GM21786 (cell line): ENCODE data around the gene NAA25.
A peak's percentile ranks its signal among the peaks of the same experiment; 100 is the strongest.

Experiments used
- ATAC-seq: cut with Tn5 transposase; IDR thresholded peaks from one replicate; pipeline ENCODE4 v1.9.1; 2021; ENCODE audit not compliant: unreplicated experiment

NAA25 gene

GRCh38 chr12:112108202-112109079 lies at the start of gene NAA25:
NAA25 (minus strand) TSS chr12:112108783; CDS start chr12:112108773, 10 bp downstream.
- peak; percentile 63 for ATAC-seq

DNA sequence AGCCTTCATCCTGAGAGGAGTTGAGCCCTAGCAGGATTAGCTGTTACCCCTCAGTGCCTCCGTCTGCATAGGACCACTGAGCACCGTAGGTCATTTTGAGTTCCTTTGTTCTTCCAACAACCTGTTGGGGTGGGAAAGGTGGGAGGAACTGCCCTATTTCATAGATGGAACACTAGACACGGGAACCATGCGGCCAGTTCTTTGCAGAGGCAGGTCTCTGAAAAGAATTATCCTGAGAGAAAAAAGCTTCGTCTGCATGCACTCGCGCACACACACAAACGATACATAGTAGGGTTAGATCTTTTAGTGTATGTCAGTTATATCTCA lies 45.3 kb upstream of the NAA25 start:
- ATAC-seq: no peak

DNA sequence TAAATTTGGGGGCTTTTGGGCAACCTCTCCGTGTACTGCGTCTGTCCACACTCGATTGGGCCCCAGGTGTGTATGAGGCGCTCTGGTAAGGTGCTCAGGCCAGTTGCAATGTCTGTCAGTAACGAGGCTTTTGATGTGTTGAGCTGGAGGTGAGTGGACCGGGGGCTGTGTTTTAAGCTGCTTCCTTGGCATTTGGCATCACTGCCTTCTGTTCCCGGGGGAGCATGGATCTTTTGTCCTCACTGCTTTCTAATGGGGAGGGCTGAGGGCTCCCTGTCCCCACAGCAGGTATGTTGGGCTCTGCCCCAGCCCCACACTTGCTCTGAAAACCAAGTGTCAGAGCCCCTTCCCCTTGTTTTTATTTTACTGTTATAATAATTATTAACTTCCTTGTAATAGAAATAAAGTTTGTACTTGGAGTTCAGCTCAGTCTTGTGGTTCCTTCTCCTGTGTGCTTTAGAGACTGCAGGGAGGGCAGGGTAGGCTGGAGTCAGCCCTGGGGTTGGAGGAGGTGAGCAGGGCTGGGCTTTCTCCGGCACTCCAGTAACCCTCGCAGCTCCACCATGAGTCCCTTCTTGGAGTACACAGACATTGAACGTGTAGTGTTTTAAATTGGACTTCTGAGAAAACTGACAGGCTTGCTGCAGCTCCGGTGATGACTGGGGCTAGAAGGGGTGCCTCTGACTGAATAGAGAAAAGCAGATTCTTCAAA lies 44.8 kb upstream of the NAA25 start:
- no peak for ATAC-seq

DNA sequence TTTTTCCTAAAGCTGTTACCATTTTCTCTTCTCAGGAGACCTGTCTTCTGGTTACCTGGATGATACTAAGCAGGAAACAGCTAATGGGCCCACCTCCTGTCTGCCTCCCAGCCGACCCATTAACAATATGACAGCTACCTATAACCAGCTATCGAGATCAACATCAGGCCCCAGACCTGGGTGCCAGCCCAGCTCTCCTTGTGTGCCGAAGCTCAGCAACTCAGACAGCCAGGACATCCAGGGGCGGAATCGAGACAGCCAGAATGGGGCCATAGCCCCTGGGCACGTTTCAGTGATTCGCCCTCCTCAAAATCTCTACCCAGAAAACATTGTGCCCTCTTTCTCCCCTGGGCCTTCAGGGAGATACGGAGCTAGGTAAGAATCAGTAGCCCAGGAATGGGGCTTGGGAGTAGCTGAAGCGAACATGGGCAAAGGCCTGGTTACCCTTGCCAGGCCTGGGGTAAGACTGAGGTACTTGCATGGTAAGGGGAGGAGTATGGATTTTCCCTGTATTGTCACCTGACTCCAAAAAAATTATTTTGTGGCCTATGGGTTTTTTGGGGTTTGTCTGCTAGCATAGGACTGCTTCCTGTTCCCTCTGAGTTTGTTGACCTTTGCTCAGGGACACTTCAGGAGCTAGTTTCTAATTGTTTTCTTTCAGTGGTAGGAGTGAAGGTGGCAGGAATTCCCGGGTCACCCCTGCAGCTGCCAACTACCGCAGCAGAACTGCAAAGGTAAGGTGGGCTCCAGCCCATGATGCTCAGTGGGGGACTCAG lies 43.4 kb upstream of the NAA25 start:
- ATAC-seq: no peak

- ATAC-seq: no peak
Measured at GRCh38 chr12:112149596-112149995, 41.0 kb upstream of the NAA25 start.

- ATAC-seq: no peak
Measured at GRCh38 chr12:112148031-112148513, 39.5 kb upstream of the NAA25 start.

DNA sequence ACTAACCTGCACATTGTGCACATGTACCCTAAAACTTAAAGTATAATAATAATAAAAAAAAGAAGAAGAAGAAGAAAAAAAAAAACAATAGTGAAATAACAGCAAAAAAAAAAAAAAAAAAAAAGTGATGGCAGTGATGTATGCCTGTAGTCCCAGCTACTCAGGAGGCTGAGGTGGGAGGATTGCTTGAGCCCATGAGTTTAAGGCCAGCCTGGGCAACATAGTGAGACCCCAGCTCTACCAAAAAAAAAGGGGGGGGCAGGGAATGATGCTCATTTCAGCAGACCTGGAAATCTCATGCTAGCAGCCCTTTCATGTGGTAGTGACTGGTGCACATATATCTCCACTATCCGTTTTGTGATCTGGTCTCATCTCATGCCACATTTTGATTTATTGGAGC lies 37.5 kb upstream of the NAA25 start:
- no peak for ATAC-seq

DNA sequence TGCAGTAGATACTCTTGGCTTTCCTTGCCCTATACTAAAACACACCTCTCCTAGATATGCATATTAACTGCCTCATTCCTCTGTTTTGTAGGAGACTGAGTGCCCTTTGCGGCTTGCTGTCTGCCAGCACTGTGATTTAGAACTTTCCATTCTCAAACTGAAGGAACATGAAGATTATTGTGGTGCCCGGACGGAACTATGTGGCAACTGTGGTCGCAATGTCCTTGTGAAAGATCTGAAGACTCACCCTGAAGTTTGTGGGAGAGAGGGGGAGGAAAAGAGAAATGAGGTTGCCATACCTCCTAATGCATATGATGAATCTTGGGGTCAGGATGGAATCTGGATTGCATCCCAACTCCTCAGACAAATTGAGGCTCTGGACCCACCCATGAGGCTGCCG lies 32.1 kb upstream of the NAA25 start:
- ATAC-seq: no peak

- no peak for ATAC-seq
Measured at GRCh38 chr12:112134731-112135130, 26.1 kb upstream of the NAA25 start.

DNA sequence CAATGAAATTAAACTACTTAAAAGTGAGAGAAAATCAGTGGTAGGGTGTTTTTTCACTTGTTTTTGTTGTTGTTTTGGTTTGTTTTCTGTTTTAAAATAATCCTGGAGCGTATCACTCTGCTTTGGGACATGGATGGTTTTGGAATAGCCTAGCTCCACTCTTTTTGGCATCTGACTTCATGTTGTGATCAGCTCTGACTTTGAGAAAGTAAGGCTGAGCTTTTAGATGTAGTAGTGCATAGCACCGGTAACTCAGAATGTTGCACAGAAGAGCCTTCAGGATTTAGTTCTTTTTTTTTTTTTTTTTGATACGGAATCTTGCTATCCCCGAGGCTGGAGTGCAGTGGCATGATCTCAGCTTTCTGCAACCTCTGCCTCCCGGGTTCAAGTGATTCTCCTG lies 24.8 kb upstream of the NAA25 start:
- no peak for ATAC-seq

GRCh38 chr12:112131686-112132085 lies 23.1 kb upstream of the NAA25 start:
- no peak for ATAC-seq

DNA sequence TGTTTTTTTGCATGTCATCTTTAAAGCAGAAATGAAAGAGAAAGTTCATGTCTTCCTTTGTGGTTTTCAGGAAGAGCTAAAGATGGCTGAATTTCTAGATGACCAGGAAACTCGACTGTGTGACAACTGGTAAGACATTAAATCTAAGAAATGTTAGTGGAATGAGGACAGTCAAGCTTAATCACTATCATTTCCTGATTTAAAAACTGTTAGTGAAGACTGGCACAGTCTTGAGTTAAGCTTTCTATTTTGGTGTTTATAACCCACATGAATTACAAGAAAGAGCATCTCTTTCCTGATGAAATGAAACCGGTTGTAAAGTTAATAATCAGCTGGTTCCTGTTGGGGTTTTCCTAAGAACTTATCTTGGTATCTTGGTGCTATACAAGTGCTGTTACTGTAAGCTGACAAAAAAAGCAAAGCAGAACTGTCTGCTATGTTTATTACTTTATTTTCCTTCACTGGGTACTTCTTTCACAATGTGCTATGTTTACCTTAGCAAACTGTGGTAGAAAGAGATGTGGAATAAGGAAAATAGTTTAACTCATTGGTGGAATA lies 21.9 kb upstream of the NAA25 start:
- ATAC-seq: peak; percentile 64

GRCh38 chr12:112126911-112127310 lies 18.3 kb upstream of the NAA25 start:
- ATAC-seq: no peak

DNA sequence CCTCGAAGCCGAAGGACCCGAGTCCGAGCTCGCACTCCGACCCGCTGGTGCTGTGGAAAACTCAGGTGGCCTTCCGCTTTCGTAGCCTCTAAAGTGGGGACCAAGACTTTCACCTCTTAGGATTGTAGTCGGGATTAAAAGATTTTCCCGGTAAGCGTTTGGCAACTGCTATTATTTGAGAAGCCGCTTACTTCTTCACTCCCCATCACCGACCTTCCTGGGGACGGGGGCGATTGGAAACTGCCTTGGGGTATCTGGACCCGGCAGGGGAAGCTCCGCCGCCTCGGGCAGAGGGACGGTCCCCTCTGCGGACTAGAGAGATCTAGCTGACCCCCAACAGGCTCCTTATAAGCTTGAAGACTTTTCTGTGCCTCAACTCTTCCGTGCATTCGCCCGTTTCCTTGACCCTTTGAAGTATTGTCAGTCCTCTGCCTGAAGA lies 17.4 kb upstream of the NAA25 start:
- no peak for ATAC-seq

DNA sequence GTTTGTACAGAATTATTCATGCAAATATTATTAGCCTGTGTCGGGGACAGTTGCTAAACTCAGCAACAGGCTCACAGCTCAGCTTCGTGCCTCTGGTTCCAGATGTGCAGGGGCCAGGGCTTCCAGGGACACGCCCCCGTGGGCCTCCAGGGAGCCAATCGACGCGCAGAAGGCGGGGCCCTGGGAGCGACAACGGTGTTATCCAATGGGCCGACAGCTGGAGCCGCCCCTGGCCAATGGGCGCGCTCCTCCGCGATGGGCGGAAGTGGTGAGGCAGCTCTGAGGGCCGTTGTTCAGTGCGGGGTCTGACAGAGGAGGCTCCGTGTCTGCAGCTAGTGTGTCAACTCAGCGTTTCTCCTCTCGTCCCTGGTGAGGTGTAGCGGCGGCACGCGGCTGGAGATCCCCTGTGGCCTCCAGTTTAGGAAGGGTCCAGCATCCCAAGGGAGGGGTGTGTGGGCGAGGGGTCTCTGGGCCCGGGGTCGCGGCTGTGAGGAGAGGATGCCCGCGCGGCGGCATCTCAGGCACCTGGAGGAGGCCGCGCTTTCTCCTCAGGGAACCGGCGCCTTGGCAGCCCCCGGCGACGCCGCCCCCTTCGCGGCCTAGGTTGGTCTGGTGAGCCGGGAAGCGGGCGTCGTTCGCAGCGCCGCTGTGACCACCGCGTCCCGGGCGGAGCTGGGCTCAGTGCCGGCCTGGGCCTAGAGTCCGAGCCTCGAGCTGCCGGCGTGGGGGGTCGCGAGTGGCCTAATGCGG lies 16.8 kb upstream of the NAA25 start, which contains the start of gene TRAFD1:
TRAFD1 (plus strand) TSS at position 311 of the 750 bp plus-strand sequence. CDS start 4,963 bp downstream, outside the sequence.
- peak; percentile 95 for ATAC-seq

GRCh38 chr12:112124918-112125249 lies 16.3 kb upstream of the NAA25 start:
- no peak for ATAC-seq

DNA sequence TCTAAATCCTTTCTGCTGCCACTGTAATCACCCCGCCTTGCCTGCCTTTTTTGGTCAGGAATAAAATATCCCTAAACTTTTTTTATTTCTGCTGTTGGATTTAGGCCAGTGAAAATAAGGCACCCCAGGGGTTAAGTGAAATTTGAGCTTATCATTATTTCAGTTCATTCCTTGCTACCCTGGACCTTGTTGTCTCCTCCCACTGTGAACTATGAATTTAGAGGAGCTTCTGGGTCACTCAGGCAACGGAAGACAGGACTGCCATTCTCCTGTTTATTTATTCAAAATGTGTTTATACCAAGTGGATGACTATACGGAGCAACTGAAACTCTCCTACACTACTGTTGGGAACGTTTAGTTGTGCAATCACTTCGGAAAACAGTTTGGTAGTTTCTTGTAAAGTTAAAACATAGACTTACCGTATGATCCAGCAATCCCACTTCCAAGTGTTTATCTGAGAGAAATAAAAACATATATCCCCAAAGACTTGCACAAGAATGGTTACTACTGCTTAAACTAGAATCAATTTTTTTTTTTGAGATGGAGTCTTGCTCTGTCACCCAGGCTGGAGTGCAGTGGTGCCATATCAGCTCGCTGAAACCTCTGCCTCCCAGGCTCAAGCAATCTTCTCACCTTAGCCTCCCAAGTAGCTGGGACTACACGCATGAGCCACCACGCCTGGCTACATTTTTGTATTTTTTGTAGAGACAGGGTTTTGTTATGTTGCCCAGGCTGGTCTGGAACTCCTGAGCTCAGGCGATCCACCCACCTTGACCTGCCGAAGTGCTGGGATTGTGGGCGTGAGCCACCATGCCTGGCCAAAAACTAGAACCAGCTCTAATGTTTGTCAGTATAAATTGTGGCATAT lies 14.5 kb upstream of the NAA25 start:
- no peak for ATAC-seq

DNA sequence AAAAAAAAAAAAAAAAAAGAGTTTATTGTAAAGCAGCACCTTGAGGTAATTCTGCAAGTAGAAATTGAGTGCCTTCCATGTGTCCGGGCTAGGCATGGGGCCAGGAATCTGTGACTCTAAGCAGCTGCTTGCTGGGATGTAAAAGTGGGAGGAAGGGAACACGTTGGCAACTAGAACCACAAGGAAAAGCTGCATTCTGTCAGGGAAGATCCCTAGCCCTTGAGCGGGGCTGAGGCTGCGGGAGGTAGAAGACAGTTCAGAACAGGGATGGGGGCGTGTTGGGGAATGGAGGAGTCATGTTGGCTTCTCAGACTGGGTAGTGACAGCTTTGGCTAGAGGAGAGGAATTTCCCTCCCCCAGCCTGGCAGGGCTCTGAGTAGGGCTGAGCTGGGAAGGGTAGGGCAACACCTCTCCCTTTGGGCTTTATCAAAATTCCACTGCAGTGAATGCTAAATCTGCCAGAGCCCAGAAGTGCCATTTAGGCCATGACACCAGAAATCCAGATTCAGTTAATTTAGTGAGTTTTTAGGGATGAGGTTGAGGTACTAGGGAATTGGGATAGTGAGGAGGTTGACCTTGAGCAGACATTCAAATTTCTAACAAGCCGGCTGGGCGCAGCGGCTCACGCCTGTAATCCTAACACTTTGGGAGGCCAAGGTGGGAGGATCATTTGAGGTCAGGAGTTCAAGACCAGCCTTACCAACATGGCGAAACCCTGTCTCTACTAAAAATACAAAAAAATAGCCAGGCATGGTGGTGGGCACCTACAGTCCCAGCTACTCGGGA lies 13.4 kb upstream of the NAA25 start:
- no peak for ATAC-seq

DNA sequence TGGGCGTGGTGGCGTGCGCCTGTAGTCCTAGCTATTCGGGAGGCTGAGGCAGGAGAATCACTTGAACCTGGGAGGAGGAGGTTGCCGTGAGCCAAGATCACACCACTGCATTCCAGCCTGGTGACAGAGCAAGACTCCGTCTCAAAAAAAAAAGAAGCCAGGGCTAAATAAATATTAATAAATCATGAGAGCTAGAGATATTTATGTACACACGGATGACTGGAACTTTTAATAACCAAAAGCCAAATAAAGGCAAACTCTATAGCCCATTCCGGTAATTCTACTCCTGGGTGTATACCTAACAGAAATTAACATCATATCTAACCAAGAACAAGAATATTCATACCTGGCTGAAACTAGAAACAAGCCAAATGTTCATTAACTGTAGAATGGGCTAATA lies 9.1 kb upstream of the NAA25 start:
- ATAC-seq: no peak
